Measurements from ENCODE around the gene ACTRT2.

DNA sequence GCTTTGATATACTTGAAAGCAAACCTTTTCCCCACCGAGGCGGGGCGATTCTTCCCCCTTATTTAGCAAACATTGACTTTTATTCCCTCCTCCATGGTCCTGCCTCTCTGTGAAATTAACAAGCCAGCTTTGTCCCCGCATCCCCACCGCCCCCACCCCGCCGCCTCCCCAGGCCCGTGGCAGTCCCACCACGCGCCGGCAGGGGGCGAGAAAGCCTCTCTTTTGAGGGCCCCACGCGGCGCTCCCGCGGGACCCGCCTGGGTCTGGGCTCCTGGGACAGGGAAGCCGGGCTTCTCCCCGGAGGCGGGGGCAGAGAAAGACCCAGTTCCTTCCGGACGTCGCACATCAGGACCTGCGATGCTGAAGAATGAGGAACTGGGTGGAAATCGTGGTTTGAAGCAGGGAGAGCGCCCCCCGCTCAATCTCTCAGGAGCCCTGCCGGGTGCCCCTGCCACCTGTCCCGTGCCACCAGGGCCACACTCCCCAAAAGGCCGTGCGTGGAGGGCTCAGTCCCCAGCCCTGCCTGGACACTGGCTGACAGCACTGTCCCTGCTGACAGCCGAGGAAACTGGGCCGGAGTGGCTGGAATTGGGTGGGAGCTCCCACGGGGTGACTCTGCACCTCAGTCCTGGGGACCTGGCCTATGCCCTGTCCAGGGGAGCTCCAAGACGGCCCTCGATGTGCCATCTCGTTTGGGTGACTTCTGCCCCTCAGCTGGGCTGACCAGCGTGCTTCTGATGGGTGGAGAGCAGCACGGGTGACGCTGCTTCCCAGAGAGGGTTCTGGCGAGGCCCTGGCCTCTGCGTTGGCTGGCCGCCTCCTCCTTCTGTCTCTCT is 8.6 kb upstream of the ACTRT2 start:
- peak; percentile 38 to 73 (median 58) for TF ChIP-seq CTCF (IDR thresholded peaks at IDR 0.05)
- no peak for TF ChIP-seq EP300 (IDR thresholded peaks at IDR 0.05)
